HEK293 (cell line): ENCODE measurements around the gene LIMCH1.

Experiments
- PATZ1 ChIP-seq: fragments of 450-650 bp; formaldehyde crosslinking; IDR thresholded peaks from 2 replicates; pipeline ENCODE4 v1.5.1; 2016; ENCODE audit warnings: missing biosample characterization, missing genetic modification characterization
- PBX3 ChIP-seq: sonication (generic); formaldehyde crosslinking; IDR thresholded peaks from 2 replicates; pipeline ENCODE4 v1.8.1; 2022; ENCODE audit warnings: mild to moderate bottlenecking, moderate library complexity, missing genetic modification reagents
- SP2 ChIP-seq: fragments of 450-650 bp; formaldehyde crosslinking; IDR thresholded peaks from 2 replicates; pipeline ENCODE4 v1.5.1; 2016; ENCODE audit warnings: missing biosample characterization, missing genetic modification characterization
- ZNF23 ChIP-seq: fragments of 450-650 bp; formaldehyde crosslinking; IDR thresholded peaks from 2 replicates; pipeline ENCODE4 v1.5.1; 2016; ENCODE audit warnings: missing biosample characterization, missing genetic modification characterization, borderline replicate concordance
- ZNF24 ChIP-seq: fragments of 450-650 bp; formaldehyde crosslinking; IDR thresholded peaks from 2 replicates; pipeline ENCODE4 v1.5.1; 2016; ENCODE audit warnings: missing biosample characterization, missing genetic modification characterization
- ZNF433 ChIP-seq: fragments of 450-650 bp; formaldehyde crosslinking; IDR thresholded peaks from 2 replicates; pipeline ENCODE4 v1.5.1; 2016; ENCODE audit warnings: missing biosample characterization, missing genetic modification characterization, low read depth
- ZNF513 ChIP-seq: fragments of 450-650 bp; IDR thresholded peaks from 2 replicates; pipeline ENCODE4 v1.5.1; 2018; ENCODE audit warnings: missing biosample characterization, missing genetic modification characterization
- ZNF558 ChIP-seq: fragments of 450-650 bp; formaldehyde crosslinking; IDR thresholded peaks from 2 replicates; pipeline ENCODE4 v1.5.1; 2016; ENCODE audit warnings: missing biosample characterization, missing genetic modification characterization
- ZNF624 ChIP-seq: fragments of 450-650 bp; formaldehyde crosslinking; IDR thresholded peaks from 2 replicates; pipeline ENCODE4 v1.5.1; 2017; ENCODE audit warnings: missing biosample characterization, missing genetic modification characterization
- ZNF639 ChIP-seq: fragments of 450-650 bp; formaldehyde crosslinking; IDR thresholded peaks from 2 replicates; pipeline ENCODE4 v1.5.1; 2016; ENCODE audit warnings: missing biosample characterization, missing genetic modification characterization
- ZNF654 ChIP-seq: fragments of 450-650 bp; formaldehyde crosslinking; IDR thresholded peaks from 2 replicates; pipeline ENCODE4 v1.5.1; 2016; ENCODE audit warnings: low read depth, missing biosample characterization, missing genetic modification characterization
- ZNF658 ChIP-seq: fragments of 450-650 bp; formaldehyde crosslinking; IDR thresholded peaks from 2 replicates; pipeline ENCODE4; 2016; ENCODE audit warnings: missing biosample characterization, missing genetic modification characterization
- ZNF768 ChIP-seq: fragments of 450-650 bp; formaldehyde crosslinking; IDR thresholded peaks from 2 replicates; pipeline ENCODE4 v1.5.1; 2018; ENCODE audit warnings: missing biosample characterization, mild to moderate bottlenecking, missing genetic modification characterization
- TF ChIP-seq, protein P1 (sequence below): fragments of 450-650 bp; formaldehyde crosslinking; IDR thresholded peaks from 2 replicates; pipeline ENCODE4 v1.5.1; 2016; ENCODE audit warnings: missing biosample characterization, missing genetic modification characterization

GRCh38 chr4:41715155-41715554, 177.2 kb downstream of the LIMCH1 start:
- TF ChIP-seq ZNF658 (tag by site-specific recombination): no peak
- TF ChIP-seq, protein P1, sequence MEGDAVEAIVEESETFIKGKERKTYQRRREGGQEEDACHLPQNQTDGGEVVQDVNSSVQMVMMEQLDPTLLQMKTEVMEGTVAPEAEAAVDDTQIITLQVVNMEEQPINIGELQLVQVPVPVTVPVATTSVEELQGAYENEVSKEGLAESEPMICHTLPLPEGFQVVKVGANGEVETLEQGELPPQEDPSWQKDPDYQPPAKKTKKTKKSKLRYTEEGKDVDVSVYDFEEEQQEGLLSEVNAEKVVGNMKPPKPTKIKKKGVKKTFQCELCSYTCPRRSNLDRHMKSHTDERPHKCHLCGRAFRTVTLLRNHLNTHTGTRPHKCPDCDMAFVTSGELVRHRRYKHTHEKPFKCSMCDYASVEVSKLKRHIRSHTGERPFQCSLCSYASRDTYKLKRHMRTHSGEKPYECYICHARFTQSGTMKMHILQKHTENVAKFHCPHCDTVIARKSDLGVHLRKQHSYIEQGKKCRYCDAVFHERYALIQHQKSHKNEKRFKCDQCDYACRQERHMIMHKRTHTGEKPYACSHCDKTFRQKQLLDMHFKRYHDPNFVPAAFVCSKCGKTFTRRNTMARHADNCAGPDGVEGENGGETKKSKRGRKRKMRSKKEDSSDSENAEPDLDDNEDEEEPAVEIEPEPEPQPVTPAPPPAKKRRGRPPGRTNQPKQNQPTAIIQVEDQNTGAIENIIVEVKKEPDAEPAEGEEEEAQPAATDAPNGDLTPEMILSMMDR (tag by site-specific recombination): no peak
- TF ChIP-seq ZNF513 (tag by site-specific recombination): no peak
- no peak for TF ChIP-seq ZNF23
- no peak for TF ChIP-seq ZNF24 (tag by site-specific recombination)
- TF ChIP-seq ZNF433: no peak
- TF ChIP-seq ZNF654: no peak
- no peak for TF ChIP-seq PATZ1
- TF ChIP-seq PBX3 (CRISPR knock-in tag): no peak
- no peak for TF ChIP-seq ZNF624 (tag by site-specific recombination)
- no peak for TF ChIP-seq ZNF768 (tag by site-specific recombination)
- TF ChIP-seq SP2: no peak
- no peak for TF ChIP-seq ZNF558
- no peak for TF ChIP-seq ZNF639 (tag by site-specific recombination)
